ENCODE measurements around the gene OR8D2. TPM values are rescaled to one million over a fixed set of nuclear protein-coding genes. Genes with fewer than 3 reads are reported as not detected.

The OR8D2 gene
- total and polyA plus RNA-seq, 2 of the 13 experiments (the other 11 are each of a cell fraction or from before 2014, with no cell fraction given): not detected

- WGBS (ENCODE audit: low lambda C conversion rate): 2% methylated on average over 3 of the region's 3 CpGs
- peaks cover 2% of the 10 kb centered on the region for H3K4me1 ChIP-seq (ENCODE audit: insufficient read depth, low read length)
- no peak overlapping the region for H2AFZ ChIP-seq (ENCODE audit: low read length)
- CTCF ChIA-PET (ENCODE audit: low intra/inter-chr PET ratio, low total read pairs): no interaction called here
- no peak for FAIRE-seq
- in situ Hi-C loops (cut with HindIII; ENCODE audit: extremely low pct_ligation_motif_present, low pct_unique_long_range_greater_than_20kb) (no loop called here), intact Hi-C loops (cut with micrococcal nuclease; ENCODE audit: unreplicated experiment) (no loop called here)
- H3K4me2 ChIP-seq (ENCODE audit: low read depth, low read length): no peak overlapping the region
- BruUV-seq (replicated peaks): no TSS peak
- no peak overlapping the region for H3K9ac ChIP-seq (ENCODE audit: insufficient read depth, low read depth, low read length)
- H3K27ac ChIP-seq (ENCODE audit: extremely low read length, insufficient read depth, low read length): no peak overlapping the region
- no peaks in the 10 kb centered on the region for H3K36me3 ChIP-seq (replicated peaks in 1 of 2; ENCODE audit: control insufficient read depth in 1 of 2, insufficient read depth in 2 of 2, low read length in 2 of 2)
- ATAC-seq: no peak
- no peaks in the 10 kb centered on the region for H3K9me3 ChIP-seq (ENCODE audit: low read length)
- POLR2A ChIA-PET: no interaction called here
- H4K20me1 ChIP-seq (ENCODE audit: insufficient read depth, low read length): no peaks in the 10 kb centered on the region
- no peak for DNase-seq (ENCODE audit: low spot score)
- TF ChIP-seq ZBTB10 (CRISPR knock-in tag; IDR thresholded peaks at IDR 0.05; ENCODE audit: borderline replicate concordance) (no peak), AGO2 (optimal IDR thresholded peaks at IDR 0.05; ENCODE audit: low read depth, low read length) (no peak)
- no peaks in the 10 kb centered on the region for H3K79me2 ChIP-seq (ENCODE audit: insufficient read depth, low read length)
- no peak overlapping the region for H3K4me3 ChIP-seq (replicated peaks in 1 of 3; ENCODE audit: insufficient read depth in 1 of 3, low read depth in 2 of 3, low read length in 3 of 3)
- no peaks in the 10 kb centered on the region for H3K27me3 ChIP-seq (ENCODE audit: control insufficient read depth in 1 of 2, insufficient read depth in 2 of 2, low read length in 2 of 2)
These were observed 26.4 kb upstream of the OR8D2 start for GRCh38 chr11:124346311-124346955.

- no peak for ATAC-seq
- H3K27ac ChIP-seq (ENCODE audit: extremely low read length, insufficient read depth, low read length): no peak overlapping the region
These were observed 24.3 kb upstream of the OR8D2 start for GRCh38 chr11:124344346-124344745.

More at GRCh38 chr11:124344346-124344745, 24.3 kb upstream of the OR8D2 start:
- H3K4me2 ChIP-seq (ENCODE audit: low read depth, low read length): no peak overlapping the region
- H4K20me1 ChIP-seq (ENCODE audit: insufficient read depth, low read length): no peaks in the 10 kb centered on the region
- H3K9ac ChIP-seq (ENCODE audit: insufficient read depth, low read depth, low read length): no peak overlapping the region
- no TSS peak for BruUV-seq (replicated peaks)
- H3K4me1 ChIP-seq (ENCODE audit: insufficient read depth, low read length): peaks cover 23% of the 10 kb centered on the region
- no peak overlapping the region for H3K4me3 ChIP-seq (replicated peaks in 1 of 3; ENCODE audit: insufficient read depth in 1 of 3, low read depth in 2 of 3, low read length in 3 of 3)
- TF ChIP-seq KMT2B (CRISPR knock-in tag; IDR thresholded peaks at IDR 0.05) (no peak), RXRB (CRISPR knock-in tag; IDR thresholded peaks at IDR 0.05; ENCODE audit: borderline replicate concordance) (no peak), ZSCAN21 (CRISPR knock-in tag; IDR thresholded peaks at IDR 0.05; ENCODE audit: borderline replicate concordance) (no peak), AGO2 (optimal IDR thresholded peaks at IDR 0.05; ENCODE audit: low read depth, low read length) (no peak), ZNF367 (CRISPR knock-in tag; IDR thresholded peaks at IDR 0.05; ENCODE audit: borderline replicate concordance) (no peak), NKX3-1 (CRISPR knock-in tag; IDR thresholded peaks at IDR 0.05) (no peak), ZKSCAN1 (IDR thresholded peaks at IDR 0.05; ENCODE audit: low read length) (no peak), SRSF9 (IDR thresholded peaks at IDR 0.05; ENCODE audit: borderline replicate concordance, insufficient read depth, low read depth, low read length, poor library complexity, severe bottlenecking) (no peak), MLLT10 (CRISPR knock-in tag; IDR thresholded peaks at IDR 0.05) (no peak), ZNF335 (CRISPR knock-in tag; IDR thresholded peaks at IDR 0.05) (no peak), ZNF549 (CRISPR knock-in tag; IDR thresholded peaks at IDR 0.05) (no peak), DRAP1 (CRISPR knock-in tag; IDR thresholded peaks at IDR 0.05) (no peak), ADNP (CRISPR knock-in tag; IDR thresholded peaks at IDR 0.05) (no peak)
- ChIA-PET POLR2A (no interaction called here), CTCF (ENCODE audit: low intra/inter-chr PET ratio, low total read pairs) (no interaction called here)
- H2AFZ ChIP-seq (ENCODE audit: low read length): no peak overlapping the region
- H3K79me2 ChIP-seq (ENCODE audit: insufficient read depth, low read length): no peaks in the 10 kb centered on the region
- H3K9me3 ChIP-seq (ENCODE audit: low read length): no peaks in the 10 kb centered on the region
- in situ Hi-C loops (cut with HindIII; ENCODE audit: extremely low pct_ligation_motif_present, low pct_unique_long_range_greater_than_20kb): no loop called here
- DNase-seq (ENCODE audit: low spot score) (no peak), FAIRE-seq (no peak)
- H3K27me3 ChIP-seq (ENCODE audit: control insufficient read depth in 1 of 2, insufficient read depth in 2 of 2, low read length in 2 of 2): no peaks in the 10 kb centered on the region
- H3K36me3 ChIP-seq (replicated peaks in 1 of 2; ENCODE audit: control insufficient read depth in 1 of 2, insufficient read depth in 2 of 2, low read length in 2 of 2): no peaks in the 10 kb centered on the region
- intact Hi-C loops (cut with micrococcal nuclease; ENCODE audit: unreplicated experiment): no loop called here
- WGBS (ENCODE audit: low lambda C conversion rate): under 1% methylated on average over 5 of the region's 5 CpGs
